GM10847 (cell line): ENCODE results near the gene EIPR1.

Source experiments
- POLR2A ChIP-seq: IDR thresholded peaks from 2 replicates; pipeline ENCODE4 v1.6.1; 2011; ENCODE audit not compliant: insufficient read length; ENCODE audit errors: extremely low read depth

Gene EIPR1

DNA sequence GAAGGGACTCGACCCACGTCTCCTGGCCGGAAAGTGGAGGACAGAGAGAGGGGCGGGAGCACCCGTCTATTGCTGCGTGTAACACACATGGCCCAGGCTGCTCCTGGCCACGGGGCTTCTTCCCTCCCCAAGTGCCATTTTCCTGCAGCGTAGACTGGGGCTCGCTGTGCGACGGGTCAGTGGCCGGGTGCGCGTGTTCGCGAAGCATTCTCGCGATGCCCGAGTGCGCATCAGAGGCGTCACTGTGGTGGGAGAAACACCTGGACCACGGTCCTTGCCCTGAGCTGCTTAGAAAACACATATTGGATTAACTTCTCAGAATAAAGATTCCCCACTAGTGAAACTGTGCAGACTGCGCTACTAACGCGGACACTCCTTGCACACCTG is 200.8 kb downstream of the EIPR1 start:
- no peak for TF ChIP-seq POLR2A

DNA sequence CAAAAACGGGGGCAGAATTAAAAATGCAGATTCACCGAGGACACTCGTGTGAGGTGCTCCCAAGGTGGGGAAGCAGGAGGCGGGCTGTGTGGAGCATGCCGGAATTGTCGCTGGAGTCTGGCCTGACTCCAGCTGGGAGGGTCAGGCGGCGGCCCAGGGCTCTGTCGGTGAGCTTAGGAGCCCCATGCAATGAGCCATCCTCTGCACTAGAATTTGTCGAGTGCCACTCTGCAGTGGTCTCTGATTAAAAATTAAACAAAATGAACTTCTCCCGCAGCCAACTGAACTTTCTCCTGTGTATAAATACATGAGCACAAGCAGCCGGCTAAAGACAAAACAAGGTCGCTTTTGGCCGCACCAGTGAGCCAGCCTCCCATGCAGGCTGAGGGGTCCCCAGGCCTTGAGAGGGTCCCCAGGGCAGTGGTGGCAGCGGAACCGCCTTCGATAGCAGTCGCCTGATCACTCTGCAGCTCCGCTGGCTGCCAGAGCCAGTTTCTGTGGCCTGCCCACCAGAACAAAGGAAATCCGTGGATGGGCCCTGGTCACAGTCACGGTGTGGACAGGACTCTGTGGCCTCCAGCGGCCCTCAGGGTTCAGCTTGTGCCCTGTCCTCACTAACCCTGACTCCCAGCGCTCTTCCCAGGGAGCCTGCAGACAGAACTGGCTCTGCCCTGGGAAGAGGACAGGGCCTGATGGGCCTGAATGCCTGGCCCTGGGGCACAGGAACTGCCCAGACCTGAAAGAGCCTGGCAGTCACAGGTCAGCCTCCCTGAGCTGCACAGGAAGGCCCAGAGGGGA is 201.3 kb downstream of the EIPR1 start:
- no peak for TF ChIP-seq POLR2A

DNA sequence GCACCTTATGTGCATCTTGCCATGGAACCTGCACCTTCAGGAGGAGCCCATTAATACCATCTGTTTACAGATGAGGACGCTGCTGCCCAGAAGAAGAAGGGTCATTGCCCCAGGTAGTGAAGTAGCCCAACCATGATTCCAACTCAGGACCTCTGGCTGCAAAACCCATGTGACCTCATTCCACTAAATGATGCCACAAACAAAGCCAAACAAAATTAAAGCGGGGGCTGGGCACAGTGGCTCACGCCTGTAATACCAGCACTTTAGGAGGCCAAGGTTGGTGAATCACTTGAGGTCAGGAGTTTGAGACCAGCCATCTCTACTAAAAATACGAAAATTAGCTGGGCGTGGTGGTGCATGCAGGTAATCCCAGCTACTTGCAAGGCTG is 202.1 kb downstream of the EIPR1 start:
- no peak for TF ChIP-seq POLR2A

DNA sequence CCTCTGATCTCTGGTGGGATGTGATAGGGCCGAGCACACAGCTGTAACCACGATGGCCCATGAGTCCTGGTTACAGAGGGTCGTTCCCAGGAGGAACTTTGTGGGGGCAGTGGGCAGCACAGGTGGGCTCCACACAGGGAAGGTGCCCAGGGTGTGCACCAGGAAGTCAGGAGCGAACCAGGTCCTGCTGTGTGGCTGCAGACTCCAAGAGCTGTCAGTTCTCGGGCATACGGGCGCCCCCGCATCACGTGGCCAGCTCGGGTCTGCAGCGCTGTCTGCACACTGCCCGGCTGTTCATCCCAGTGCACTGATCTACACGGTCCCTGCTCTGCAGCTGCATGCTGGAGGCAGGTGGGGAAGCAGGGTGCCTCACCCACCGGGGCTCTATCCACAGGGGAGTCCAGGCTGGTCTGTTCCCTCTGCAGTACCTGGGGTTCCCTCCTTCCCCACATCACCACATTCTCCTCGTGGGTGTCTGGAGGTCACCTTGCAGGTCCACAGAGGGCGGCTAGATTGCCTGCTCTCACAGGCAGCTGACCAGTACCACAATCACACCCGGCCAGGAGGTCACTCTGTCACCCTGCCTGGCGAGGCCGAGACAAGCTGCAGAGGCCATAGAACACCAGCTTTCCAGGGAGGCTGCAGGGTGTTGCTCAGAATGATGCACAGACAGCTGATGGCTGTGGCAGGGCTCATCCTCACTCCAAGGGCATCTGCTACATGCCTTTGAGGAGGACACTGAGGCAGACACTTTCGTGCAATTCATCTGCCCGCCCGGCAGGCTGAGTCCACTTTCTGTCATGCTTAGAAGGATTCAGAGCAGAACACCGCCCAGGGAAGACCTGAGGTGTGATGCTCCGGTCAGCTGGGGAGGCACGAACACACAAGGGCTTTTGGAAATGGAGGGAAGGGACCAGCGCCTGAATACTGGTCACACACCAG is 202.7 kb downstream of the EIPR1 start:
- no peak for TF ChIP-seq POLR2A

DNA sequence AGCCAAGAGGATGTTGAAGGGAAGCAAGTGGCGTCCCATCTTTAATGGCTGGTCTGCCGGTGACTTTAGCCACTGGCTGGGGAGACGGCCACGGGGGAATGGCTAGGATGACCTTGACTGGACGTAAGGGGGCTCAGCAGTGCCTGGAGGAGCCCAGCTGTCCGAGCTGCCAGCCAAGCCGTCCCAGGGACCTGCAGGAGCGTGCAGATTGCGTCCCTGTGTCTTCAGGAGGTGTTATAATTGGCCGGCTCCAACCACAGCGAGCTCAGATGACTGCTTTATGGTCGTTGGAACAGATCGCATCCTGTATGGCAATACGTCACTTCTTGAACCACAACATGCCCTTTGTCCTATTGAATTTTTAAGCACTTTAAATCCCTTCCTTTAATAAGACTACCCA is 204.6 kb downstream of the EIPR1 start:
- TF ChIP-seq POLR2A: no peak

DNA sequence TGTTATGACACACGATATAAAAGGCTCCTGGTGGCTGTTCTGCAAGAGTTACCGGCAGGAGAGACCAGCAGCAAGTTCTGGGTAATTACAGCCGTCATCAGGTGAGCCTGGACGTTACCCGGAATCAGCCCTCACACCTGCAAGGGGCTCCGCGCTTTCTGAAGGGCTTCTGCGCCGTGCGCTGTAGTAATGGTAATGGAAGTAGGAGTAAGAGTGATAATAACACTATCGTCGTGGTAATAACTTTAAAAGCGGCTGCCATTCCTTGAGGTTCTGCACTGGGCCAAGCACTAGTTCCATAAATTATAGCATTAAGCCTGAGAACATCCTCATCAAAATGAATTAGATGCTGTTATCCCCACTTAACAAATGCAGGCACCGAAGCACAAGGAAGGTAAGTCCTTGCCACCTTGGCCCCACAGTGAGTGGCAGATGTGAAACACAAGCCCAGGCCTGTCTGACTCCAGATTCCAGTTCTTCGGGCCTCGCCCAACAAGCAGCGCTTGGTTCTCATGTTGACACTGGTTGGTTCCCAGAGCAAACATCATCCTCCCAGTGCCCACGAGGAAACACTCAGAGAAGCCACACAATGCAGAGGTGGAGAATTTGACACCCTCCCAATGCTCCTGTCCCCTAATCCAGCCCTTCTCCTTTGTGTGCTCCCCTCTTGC is 205.2 kb downstream of the EIPR1 start:
- TF ChIP-seq POLR2A: no peak

DNA sequence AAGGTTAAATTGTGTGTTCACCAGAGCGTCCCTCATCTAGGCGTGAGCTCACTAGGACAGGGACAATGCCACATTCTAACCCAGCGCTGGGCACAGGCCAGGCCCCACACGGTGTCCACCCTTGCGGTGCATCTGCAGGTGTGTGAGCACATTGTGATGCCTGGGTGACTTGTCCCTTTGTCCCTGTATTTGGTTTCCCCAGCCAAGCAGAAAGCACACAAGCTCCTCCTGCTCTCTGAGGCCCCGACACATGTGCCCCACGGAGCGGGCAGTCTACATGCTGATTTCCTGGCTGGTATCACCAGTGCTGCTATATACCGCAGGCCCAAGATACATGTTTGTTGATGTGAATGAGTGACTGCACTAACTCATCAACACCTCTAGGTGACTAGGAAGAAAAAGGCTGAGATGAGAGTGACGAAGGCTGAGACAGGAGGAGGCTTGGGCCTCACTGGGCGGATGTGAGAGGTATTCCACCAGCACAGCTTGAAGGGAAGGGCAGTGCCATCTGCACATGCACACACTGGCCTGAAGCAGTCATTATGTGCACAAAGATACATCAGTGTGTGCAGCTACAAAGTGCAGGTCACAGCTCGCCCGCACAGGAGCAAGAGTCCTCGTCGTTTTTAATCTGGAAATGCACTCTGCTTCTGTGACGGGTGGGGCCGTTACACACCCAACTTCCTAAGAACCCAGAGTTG is 205.9 kb downstream of the EIPR1 start:
- TF ChIP-seq POLR2A: no peak

DNA sequence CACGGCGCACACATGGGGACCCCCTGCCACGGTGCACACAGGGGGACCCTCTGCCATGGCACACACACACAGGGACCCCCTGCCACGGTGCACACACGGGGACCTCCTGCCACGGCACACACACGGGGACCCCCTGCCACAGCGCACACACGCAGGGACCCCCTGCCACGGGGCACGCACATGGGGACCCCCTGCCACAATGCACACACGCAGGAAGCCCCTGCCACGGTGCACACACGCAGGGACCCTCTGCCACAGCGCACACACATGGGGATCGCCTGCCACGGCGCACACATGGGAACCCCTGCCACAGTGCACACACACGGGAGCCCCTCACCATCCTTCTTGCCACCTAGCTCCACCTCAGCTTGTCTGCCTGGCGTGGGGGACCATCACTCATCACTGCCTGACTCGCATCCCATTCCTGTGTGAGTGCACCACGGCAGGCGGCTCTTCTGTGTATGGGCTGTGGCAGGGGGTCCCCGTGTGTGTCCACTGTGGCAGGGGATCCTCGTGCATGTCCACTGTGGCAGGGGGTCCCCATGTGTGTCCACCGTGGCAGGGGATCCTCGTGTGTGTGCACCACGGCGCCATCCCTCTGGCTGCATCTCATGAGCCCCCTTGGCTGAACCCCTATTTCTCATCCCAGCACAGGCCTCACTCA is 206.7 kb downstream of the EIPR1 start:
- TF ChIP-seq POLR2A: no peak

DNA sequence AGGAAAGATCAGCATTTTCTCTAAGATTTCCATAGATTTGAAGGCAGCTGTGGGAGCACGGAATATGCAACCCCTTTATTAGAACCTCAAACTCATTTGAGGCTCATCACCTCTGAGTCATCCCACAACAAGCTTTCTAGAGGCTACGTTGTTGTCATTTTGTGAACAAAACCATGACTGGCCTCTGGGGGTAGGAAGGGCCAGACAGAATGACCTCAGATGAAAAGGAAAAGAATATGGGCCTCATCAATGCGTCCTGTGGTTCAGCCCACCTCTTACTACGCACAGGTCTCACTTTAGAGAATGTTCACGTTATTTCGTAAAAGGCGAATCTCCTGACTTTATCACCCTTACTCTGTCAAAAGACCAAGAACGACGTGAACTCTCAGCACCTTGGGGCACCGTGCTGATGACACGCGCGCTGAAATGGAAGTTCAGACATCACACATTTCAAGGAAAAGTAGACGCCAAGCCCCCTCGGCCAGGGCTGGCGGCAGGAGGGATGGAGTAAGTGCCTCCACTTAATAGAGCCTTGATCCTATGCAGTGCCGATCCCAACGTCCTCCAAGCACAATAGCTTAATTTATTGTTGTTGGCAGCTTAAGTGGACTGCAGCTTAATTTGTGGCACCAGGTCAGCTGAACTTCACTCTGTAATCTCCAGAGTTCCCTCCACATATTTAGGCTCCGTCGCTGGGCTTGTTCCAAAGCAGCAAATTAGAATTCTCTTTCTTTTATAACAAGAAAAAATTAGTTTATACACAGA is 208.3 kb downstream of the EIPR1 start:
- no peak for TF ChIP-seq POLR2A

DNA sequence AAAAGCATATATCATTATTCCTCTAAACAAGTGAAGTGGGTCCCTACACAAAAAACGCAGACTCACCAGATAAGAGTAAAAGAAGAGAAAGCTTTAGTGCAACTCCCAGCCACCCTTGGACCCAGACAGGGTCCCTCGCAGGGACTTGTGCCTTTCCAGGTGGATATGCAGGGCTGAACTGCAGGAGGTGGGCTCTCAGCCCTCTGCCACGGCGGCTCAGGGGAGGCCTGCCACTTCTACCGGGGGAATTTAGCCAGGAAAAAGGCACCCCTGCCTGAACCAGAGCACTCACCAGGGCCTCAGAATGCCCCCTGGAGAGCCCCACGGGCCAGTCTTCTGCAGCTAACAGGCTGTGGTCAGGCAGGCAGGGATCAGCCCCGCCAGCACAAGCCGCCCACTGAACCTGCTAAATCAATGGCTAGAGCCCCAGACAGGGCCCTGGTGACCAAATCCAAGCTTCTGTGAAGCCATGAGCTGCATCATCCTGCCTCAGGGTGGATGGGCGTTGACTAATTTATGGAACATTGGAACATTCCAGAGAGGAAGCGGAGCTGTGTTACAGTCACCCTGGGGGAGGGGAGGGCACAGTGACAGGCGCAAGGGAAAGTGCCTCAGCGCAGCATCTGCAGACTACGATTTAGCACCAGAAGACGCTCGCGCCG is 209.3 kb downstream of the EIPR1 start:
- no peak for TF ChIP-seq POLR2A

DNA sequence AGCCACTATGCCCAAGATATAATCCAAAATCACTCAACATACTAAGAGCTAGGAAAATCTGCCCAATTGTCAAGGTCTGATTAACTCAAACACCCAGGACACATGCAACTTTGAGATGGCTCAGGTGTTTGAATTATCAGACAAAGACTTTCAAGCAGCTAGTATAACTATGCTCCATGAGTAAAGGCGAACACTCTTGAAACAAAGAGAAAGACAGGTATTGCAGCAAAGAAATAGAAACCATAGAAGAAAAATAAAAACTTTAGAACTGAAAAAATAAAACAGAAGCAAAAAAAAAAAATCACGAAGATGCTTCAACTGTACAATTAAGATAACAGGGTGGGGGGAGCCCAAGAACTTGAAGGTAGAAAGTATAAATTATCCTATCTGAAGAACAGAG is 214.2 kb downstream of the EIPR1 start:
- TF ChIP-seq POLR2A: no peak

DNA sequence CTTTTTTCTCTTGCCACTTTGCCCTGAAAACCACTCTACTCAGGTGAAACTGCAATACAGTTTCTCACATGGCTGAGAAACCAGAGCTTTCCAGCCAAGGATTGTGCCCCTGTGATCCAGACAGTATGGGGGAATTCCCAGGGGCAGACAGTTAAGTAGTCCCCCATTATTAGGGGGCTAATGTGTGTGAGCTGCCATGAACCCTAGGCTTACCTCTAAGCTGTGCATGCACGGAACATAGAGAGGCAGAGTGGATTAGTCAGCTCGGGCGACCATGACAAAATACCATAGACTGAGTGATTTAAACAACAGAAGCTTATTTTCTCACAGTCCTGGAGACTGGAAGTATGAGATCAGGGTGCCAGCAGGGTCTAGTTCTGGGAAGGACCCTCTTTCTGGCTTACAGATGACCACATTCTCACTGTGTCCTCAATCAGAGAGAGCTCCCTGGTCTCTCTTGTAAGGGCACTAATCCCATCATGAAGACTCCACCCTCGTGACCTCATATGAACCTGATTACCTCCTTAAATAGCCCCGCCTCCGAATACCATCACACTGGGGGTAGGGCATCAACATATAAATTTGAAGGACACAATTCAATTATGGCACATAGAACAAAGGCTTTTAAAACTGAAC is 215.1 kb downstream of the EIPR1 start:
- no peak for TF ChIP-seq POLR2A
